HFFc6 (cell line): Measurements from ENCODE around the gene TTC12. TPM values are rescaled to one million over a fixed set of nuclear protein-coding genes. Genes with fewer than 3 reads are reported as not detected.

Experiments
- DNase-seq: peaks from one replicate; pipeline ENCODE4 v3.0.0-alpha.2; 2018
- H3K27ac Mint-ChIP-seq: 2 replicates; pipeline ENCODE4 v1.8.0; 2020; ENCODE audit warnings: mild to moderate bottlenecking, mixed read lengths
- H3K27me3 Mint-ChIP-seq: 2 replicates; pipeline ENCODE4 v1.8.0; 2021; ENCODE audit warnings: mild to moderate bottlenecking, moderate library complexity, mixed read lengths; ENCODE audit not compliant: insufficient read depth
- H3K36me3 Mint-ChIP-seq: 2 replicates; pipeline ENCODE4 v1.8.0; 2021; ENCODE audit warnings: low read depth, mixed read lengths
- H3K4me1 Mint-ChIP-seq: 2 replicates; pipeline ENCODE4 v1.8.0; 2020; ENCODE audit warnings: low read depth, mixed read lengths
- H3K4me3 Mint-ChIP-seq: 2 replicates; pipeline ENCODE4 v1.8.0; 2020; ENCODE audit warnings: mild to moderate bottlenecking, moderate library complexity, mixed read lengths
- H3K9me3 Mint-ChIP-seq: 2 replicates; pipeline ENCODE4 v1.8.0; 2020; ENCODE audit warnings: mild to moderate bottlenecking, mixed read lengths
- total RNA-seq, 6 experiments: library from RNA; stranded (reverse); fragmentation: NEBNext Ultra II Directional; extraction: Animal tissue kit (Norgen Biotek cat#: 25700); gene quantifications; 2 replicates in 1 of 6; 3 replicates in 5 of 6; pipeline ENCODE4 v1.2.3, GENCODE V29; 2021
- TF ChIP-seq, protein P1 (sequence below): fragments of 200-600 bp; sonication (generic); IDR thresholded peaks from 2 replicates; pipeline ENCODE4 v1.5.0; 2021; ENCODE audit warnings: antibody characterized with exemption, mild to moderate bottlenecking

Gene TTC12
- total RNA-seq, 6 experiments from 2014 or later, result 7.4 to 11.4 (median 9.5) TPM

GRCh38 chr11:113332023-113332422 is 17.6 kb downstream of the TTC12 start:
- no peak overlapping the region for H3K4me3 Mint-ChIP-seq
- H3K27me3 Mint-ChIP-seq, result no peaks in the 10 kb centered on the region; the same call in 1 of the 2 replicates
- H3K9me3 Mint-ChIP-seq, result no peaks in the 10 kb centered on the region
- H3K36me3 Mint-ChIP-seq, result peaks cover 18% of the 10 kb centered on the region
- peaks cover 11% of the 10 kb centered on the region for H3K4me1 Mint-ChIP-seq
- TF ChIP-seq, protein P1, sequence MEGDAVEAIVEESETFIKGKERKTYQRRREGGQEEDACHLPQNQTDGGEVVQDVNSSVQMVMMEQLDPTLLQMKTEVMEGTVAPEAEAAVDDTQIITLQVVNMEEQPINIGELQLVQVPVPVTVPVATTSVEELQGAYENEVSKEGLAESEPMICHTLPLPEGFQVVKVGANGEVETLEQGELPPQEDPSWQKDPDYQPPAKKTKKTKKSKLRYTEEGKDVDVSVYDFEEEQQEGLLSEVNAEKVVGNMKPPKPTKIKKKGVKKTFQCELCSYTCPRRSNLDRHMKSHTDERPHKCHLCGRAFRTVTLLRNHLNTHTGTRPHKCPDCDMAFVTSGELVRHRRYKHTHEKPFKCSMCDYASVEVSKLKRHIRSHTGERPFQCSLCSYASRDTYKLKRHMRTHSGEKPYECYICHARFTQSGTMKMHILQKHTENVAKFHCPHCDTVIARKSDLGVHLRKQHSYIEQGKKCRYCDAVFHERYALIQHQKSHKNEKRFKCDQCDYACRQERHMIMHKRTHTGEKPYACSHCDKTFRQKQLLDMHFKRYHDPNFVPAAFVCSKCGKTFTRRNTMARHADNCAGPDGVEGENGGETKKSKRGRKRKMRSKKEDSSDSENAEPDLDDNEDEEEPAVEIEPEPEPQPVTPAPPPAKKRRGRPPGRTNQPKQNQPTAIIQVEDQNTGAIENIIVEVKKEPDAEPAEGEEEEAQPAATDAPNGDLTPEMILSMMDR, result no peak
- DNase-seq, result no peak
- H3K27ac Mint-ChIP-seq, result no peak overlapping the region

DNA sequence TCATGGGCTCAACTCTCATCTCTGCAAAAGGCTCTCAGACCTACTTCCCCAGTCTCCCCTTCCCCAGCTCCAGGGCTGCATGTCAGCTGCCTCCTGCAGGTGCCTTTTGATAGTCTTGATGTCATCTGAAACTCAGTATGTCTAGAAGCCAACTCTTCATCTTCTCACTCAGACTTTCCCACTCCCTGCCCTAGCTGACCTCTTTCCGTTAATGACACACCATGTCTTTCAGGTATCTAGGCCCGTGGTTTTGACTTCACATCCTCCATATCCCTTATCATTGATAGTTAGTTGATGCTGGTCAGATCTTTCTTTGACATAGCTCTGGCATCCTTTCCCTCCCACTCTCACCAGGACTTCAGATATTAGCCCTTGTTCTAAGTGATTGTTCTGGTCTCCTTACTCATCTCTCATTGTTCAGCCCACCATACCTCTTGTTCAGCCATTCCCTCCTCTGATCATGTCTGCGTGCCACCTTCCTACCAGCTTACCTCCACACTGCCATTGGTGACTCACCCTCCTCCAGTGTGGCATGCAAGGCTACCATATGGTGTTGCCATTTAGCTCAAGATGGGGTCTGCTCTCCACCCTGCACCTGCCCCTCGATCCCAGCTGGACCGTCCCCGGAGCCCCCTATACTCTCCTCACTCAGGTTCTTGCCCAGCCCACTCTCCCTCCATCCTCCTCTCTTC is 18.4 kb downstream of the TTC12 start:
- Mint-ChIP-seq H3K27me3 (no peaks in the 10 kb centered on the region; the same call in 1 of the 2 replicates), H3K27ac (no peak overlapping the region), H3K36me3 (peaks cover 18% of the 10 kb centered on the region), H3K4me3 (no peak overlapping the region), H3K4me1 (peaks cover 11% of the 10 kb centered on the region), H3K9me3 (no peaks in the 10 kb centered on the region)
- TF ChIP-seq, protein P1, result no peak
- no peak for DNase-seq

GRCh38 chr11:113334183-113334582 is 19.8 kb downstream of the TTC12 start:
- no peak for DNase-seq
- Mint-ChIP-seq H3K36me3 (peaks cover 18% of the 10 kb centered on the region), H3K27ac (no peak overlapping the region), H3K9me3 (no peaks in the 10 kb centered on the region), H3K4me3 (no peak overlapping the region), H3K27me3 (no peaks in the 10 kb centered on the region; the same call in 1 of the 2 replicates), H3K4me1 (peaks cover 11% of the 10 kb centered on the region)
- TF ChIP-seq, protein P1, result no peak

GRCh38 chr11:113338730-113339129 is 24.3 kb downstream of the TTC12 start:
- Mint-ChIP-seq H3K27me3 (no peaks in the 10 kb centered on the region), H3K27ac (no peak overlapping the region), H3K4me1 (peaks cover 6% of the 10 kb centered on the region; the same call in 1 of the 2 replicates), H3K4me3 (no peak overlapping the region), H3K36me3 (peaks cover 23% of the 10 kb centered on the region), H3K9me3 (no peaks in the 10 kb centered on the region)
- no peak for DNase-seq
- TF ChIP-seq, protein P1, result no peak

- Mint-ChIP-seq H3K36me3 (peaks cover 21% of the 10 kb centered on the region), H3K27me3 (no peaks in the 10 kb centered on the region), H3K9me3 (no peaks in the 10 kb centered on the region), H3K4me3 (no peak overlapping the region), H3K4me1 (peaks cover 6% of the 10 kb centered on the region; the same call in 1 of the 2 replicates), H3K27ac (no peak overlapping the region)
- no peak for DNase-seq
- TF ChIP-seq, protein P1, result no peak
Observed at GRCh38 chr11:113339929-113340589, 25.7 kb downstream of the TTC12 start.
